Aorta (tissue), 5 donors: Measurements from ENCODE around the gene SQOR. TPM values are rescaled to one million over a fixed set of nuclear protein-coding genes. Genes with fewer than 3 reads are reported as not detected.

Experiments
- ATAC-seq: fragments of 200-7000 bp; cut with Tn5 transposase; one replicate; pipeline ENCODE4 v1.9.1; 2022; ENCODE audit warnings: moderate library complexity; ENCODE audit not compliant: low FRiP score
- DNase-seq, 2 donors: peaks; one replicate each; pipeline ENCODE4 v3.0.0-alpha.2; 2020
- H3K27ac ChIP-seq, 2 donors: one replicate each; pipeline ENCODE4 v1.5.1; 2013; ENCODE audit warnings: low read length in 2 of 2, mild to moderate bottlenecking in 2 of 2, moderate library complexity in 2 of 2, control low read depth in 1 of 2, inconsistent platforms in 1 of 2, low read depth in 1 of 2
- H3K27me3 ChIP-seq, 2 donors: one replicate each; pipeline ENCODE4 v1.6.1; 2013; ENCODE audit warnings: control low read depth in 1 of 2, low read length in 1 of 2, mild to moderate bottlenecking in 1 of 2, moderate library complexity in 1 of 2; ENCODE audit not compliant: insufficient read depth in 2 of 2, control insufficient read depth in 1 of 2
- H3K36me3 ChIP-seq, 2 donors: one replicate each; pipeline ENCODE4 v1.6.1; 2013; ENCODE audit warnings: control low read depth in 1 of 2, low read length in 1 of 2, mild to moderate bottlenecking in 1 of 2; ENCODE audit not compliant: insufficient read depth in 2 of 2, control insufficient read depth in 1 of 2
- H3K4me1 ChIP-seq, 2 donors: one replicate each; pipeline ENCODE4 v1.6.1; 2013; ENCODE audit warnings: low read length in 2 of 2, control low read depth in 1 of 2, mild to moderate bottlenecking in 1 of 2, moderate library complexity in 1 of 2; ENCODE audit not compliant: insufficient read depth in 2 of 2, control insufficient read depth in 1 of 2
- H3K4me3 ChIP-seq, 2 donors: one replicate each; pipeline ENCODE4 v1.5.1; 2013; ENCODE audit warnings: low read length in 2 of 2, control low read depth in 1 of 2, mild to moderate bottlenecking in 1 of 2
- H3K9me3 ChIP-seq: one replicate; pipeline ENCODE4 v1.6.1; 2013; ENCODE audit warnings: mild to moderate bottlenecking, low read length; ENCODE audit not compliant: control insufficient read depth
- WGBS, 2 donors: extraction: QIAGEN DNeasy Blood & Tissue Kit; methylation state at CpG; one replicate each; pipeline ENCODE4 v1.1.7; 2013; 5-methylcytosine and 5-hydroxymethylcytosine counted together
- intact Hi-C, 2 donors: fragments of 100-400 bp; cut with DNase I; formaldehyde crosslinking; loops; one replicate each; pipeline versions ENCODE4 v1.14.2 to v1.15.0; 2022
- polyA plus RNA-seq, 2 donors: library from polyadenylated mRNA; stranded (reverse); fragments of 200-250 nt; gene quantifications; one replicate each; pipeline ENCODE4 v1.2.3, GENCODE V29; 2013
- total RNA-seq, 2 donors: library from RNA; stranded (reverse); fragmentation: NEBNext Ultra II Directional; extraction: Animal tissue kit (Norgen Biotek cat#: 25700); gene quantifications; one replicate each; pipeline ENCODE4 v1.2.1, GENCODE V29; 2021
- donor health status: healthy with polysubstance abuse.
- donor health status: Bipolar disorder and iron deficiency.
- donor health status: DM: no; HTN: no; CAD: no.
- donor health status: DM: no; HTN: no; CAD: no.
- donor health status: DM: yes; HTN: yes; CAD: no.

SQOR gene
- total and polyA plus RNA-seq, 4 donors: 44.5 to 65.0 (median 51.1) TPM

DNA sequence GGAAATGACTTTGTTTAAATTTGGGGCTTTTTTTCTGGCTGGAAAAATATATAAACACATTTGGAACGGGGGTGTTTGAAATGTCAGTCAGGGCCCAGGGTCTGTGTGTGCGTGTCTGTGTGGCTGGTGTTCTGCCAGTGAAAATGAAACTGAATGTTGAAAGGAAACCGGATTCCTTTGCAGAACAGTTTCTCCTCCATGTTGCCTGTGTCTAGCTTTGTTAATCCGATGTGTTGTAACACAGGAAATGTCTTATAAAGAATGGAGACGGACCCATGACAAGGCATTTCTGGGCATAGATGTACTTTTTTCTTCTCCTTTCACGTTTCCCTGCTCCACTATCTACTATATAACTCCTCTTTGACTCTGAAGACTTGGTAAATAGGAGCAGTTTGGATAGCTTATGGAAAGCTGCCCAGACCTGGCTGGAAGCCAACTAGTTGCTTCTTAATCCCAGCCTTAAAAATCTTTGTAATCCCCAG, 2.8 kb downstream of the SQOR start:
- no peaks in the 10 kb centered on the region for H3K9me3 ChIP-seq
- H3K27ac ChIP-seq: peak overlapping the region; percentile 72 to 85
- no peaks in the 10 kb centered on the region for H3K27me3 ChIP-seq
- peak overlapping the region; percentile 9 to 23 for H3K4me3 ChIP-seq
- intact Hi-C loops: loop anchor here in 1 of 2 donors (10.0 kb wide), 1 partner anchor 433 kb away; no protein-coding TSS in a partner anchor
- H3K4me1 ChIP-seq: peaks cover 7 to 14% of the 10 kb centered on the region in 2 donors
- no peaks in the 10 kb centered on the region for H3K36me3 ChIP-seq
- ATAC-seq (peak; percentile 31), DNase-seq (peak; percentile 70 to 84)
- WGBS, 2 donors: 0 to 1% methylated on average over 6 of the region's 6 CpGs

- Histone ChIP-seq H3K9me3 (no peaks in the 10 kb centered on the region), H3K36me3 (no peaks in the 10 kb centered on the region), H3K27me3 (no peaks in the 10 kb centered on the region), H3K4me1 (peaks cover 12 to 16% of the 10 kb centered on the region in 2 donors), H3K4me3 (no peak overlapping the region), H3K27ac (no peak overlapping the region)
- 43 to 78% methylated on average over 2 of the region's 2 CpGs for WGBS, 2 donors
- DNase-seq (no peak), ATAC-seq (no peak)
- intact Hi-C loops: no loop called here
Observed at GRCh38 chr15:45640616-45641015, 5.8 kb downstream of the SQOR start.

DNA sequence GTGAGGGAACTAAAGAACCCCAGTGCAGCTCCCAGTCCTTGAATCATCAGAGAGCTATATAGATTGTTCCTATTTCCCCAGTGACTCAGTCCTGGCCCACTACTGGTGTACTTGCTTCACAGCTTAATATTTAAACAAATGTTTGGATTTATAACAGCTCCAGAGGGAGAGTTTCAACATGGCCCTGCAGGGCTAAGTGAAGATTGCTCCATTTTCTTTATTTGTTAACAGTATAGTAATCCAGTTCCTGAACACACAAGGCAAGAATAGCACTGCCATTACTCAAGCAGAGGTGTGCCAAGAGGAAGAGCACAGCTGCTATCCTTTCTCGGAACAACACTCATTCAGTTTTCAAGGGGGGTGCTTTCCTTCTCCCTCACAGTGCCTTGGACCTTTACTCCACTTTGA, 6.5 kb downstream of the SQOR start:
- peak overlapping the region; percentile 51 to 80 for H3K27ac ChIP-seq
- no peak overlapping the region for H3K4me3 ChIP-seq
- peaks cover 16 to 20% of the 10 kb centered on the region in 2 donors for H3K4me1 ChIP-seq
- no peak for DNase-seq
- H3K27me3 ChIP-seq: no peaks in the 10 kb centered on the region
- intact Hi-C loops: no loop called here
- no peaks in the 10 kb centered on the region for H3K36me3 ChIP-seq
- no peaks in the 10 kb centered on the region for H3K9me3 ChIP-seq
- peak; percentile 54 for ATAC-seq
- 28 to 30% methylated on average over 1 of the region's 1 CpG for WGBS, 2 donors

GRCh38 chr15:45641999-45642932, 7.4 kb downstream of the SQOR start:
- intact Hi-C loops: no loop called here
- peak; percentile 61 for ATAC-seq
- Histone ChIP-seq H3K4me1 (peaks cover 15 to 16% of the 10 kb centered on the region in 2 donors), H3K9me3 (no peaks in the 10 kb centered on the region), H3K4me3 (no peak overlapping the region), H3K27me3 (no peaks in the 10 kb centered on the region), H3K27ac (peak overlapping the region; percentile 51 to 88), H3K36me3 (no peaks in the 10 kb centered on the region)
- 10 to 14% methylated on average over 7 of the region's 7 CpGs for WGBS, 2 donors
- peak; percentile 82 for DNase-seq

DNA sequence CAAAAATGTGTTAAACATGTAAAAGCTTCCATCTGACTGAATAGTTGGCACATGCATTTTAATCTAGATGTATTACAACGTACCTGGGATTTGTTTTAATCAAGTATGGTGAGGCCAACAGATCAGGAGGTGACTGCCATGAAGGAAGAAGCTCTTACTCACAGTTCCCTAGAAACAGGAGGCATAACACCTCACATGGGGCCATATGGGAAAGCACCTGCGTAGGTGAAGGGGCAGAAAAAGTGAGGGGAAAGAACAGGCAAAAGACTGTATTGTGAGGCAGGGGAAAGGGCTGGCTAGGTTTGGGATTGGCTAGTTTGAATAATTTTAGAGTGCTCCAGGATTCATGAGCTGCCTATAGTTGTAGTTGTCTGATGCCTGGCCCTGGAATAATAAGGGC, 9.6 kb downstream of the SQOR start:
- H3K4me1 ChIP-seq: peaks cover 13 to 15% of the 10 kb centered on the region in 2 donors
- no peaks in the 10 kb centered on the region for H3K27me3 ChIP-seq
- no peaks in the 10 kb centered on the region for H3K9me3 ChIP-seq
- ATAC-seq: no peak
- DNase-seq: no peak
- H3K27ac ChIP-seq: peak overlapping the region in 1 of 2 donors; percentile 51
- WGBS, 2 donors: 67 to 87% methylated on average over 2 of the region's 2 CpGs
- no peaks in the 10 kb centered on the region for H3K36me3 ChIP-seq
- no peak overlapping the region for H3K4me3 ChIP-seq
- intact Hi-C loops: no loop called here

- WGBS, 2 donors: 58% methylated on average over 9 of the region's 9 CpGs
- Histone ChIP-seq H3K4me1 (peaks cover 13 to 15% of the 10 kb centered on the region in 2 donors), H3K27ac (peak overlapping the region in 1 of 2 donors; percentile 78)
Observed at GRCh38 chr15:45645026-45645980, 10.5 kb downstream of the SQOR start.

GRCh38 chr15:45646220-45646619, 11.4 kb downstream of the SQOR start:
- Histone ChIP-seq H3K27me3 (no peaks in the 10 kb centered on the region), H3K4me1 (peaks cover 13% of the 10 kb centered on the region in 2 donors), H3K4me3 (no peak overlapping the region), H3K9me3 (no peaks in the 10 kb centered on the region), H3K27ac (peak overlapping the region in 1 of 2 donors; percentile 92), H3K36me3 (no peaks in the 10 kb centered on the region)
- intact Hi-C loops: no loop called here
- DNase-seq: no peak
- no peak for ATAC-seq
- 17 to 18% methylated on average over 3 of the region's 3 CpGs for WGBS, 2 donors

More at GRCh38 chr15:45645026-45645980, 10.5 kb downstream of the SQOR start:
- DNase-seq (no peak), ATAC-seq (peak; percentile 39)
- Histone ChIP-seq H3K9me3 (no peaks in the 10 kb centered on the region), H3K36me3 (no peaks in the 10 kb centered on the region), H3K4me3 (no peak overlapping the region), H3K27me3 (no peaks in the 10 kb centered on the region)
- intact Hi-C loops: no loop called here

GRCh38 chr15:45647828-45648227, 13.0 kb downstream of the SQOR start:
- 98 to 99% methylated on average over 6 of the region's 6 CpGs for WGBS, 2 donors
- ATAC-seq (no peak), DNase-seq (no peak)
- H3K27me3 ChIP-seq: no peaks in the 10 kb centered on the region
- H3K9me3 ChIP-seq: no peaks in the 10 kb centered on the region
- H3K36me3 ChIP-seq: no peaks in the 10 kb centered on the region
- intact Hi-C loops: no loop called here
- no peak overlapping the region for H3K27ac ChIP-seq
- peaks cover 6 to 10% of the 10 kb centered on the region in 2 donors for H3K4me1 ChIP-seq
- H3K4me3 ChIP-seq: no peak overlapping the region
